HG02571 (cell line): ENCODE measurements around the gene ERC2.

Experiments
- ATAC-seq: cut with Tn5 transposase; IDR thresholded peaks from one replicate; pipeline ENCODE4 v1.9.1; 2021; ENCODE audit warnings: mild to moderate bottlenecking, moderate library complexity; ENCODE audit not compliant: unreplicated experiment

Gene ERC2

GRCh38 chr3:55728461-55729100 lies 739.7 kb downstream of the ERC2 start:
- ATAC-seq, result no peak

DNA sequence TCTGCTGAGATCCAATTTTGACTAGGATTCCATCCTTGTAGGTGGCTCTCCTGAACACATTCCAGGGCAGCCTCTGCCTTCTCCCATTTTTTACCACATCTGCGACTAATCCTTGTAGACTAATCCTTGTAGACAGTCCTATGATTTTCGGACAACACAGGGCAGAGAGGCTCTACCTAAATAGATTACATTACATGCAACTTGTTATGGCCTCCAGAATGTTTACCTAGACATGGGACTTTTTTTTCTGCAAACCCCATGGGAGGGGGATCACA lies 741.8 kb downstream of the ERC2 start:
- no peak for ATAC-seq

DNA sequence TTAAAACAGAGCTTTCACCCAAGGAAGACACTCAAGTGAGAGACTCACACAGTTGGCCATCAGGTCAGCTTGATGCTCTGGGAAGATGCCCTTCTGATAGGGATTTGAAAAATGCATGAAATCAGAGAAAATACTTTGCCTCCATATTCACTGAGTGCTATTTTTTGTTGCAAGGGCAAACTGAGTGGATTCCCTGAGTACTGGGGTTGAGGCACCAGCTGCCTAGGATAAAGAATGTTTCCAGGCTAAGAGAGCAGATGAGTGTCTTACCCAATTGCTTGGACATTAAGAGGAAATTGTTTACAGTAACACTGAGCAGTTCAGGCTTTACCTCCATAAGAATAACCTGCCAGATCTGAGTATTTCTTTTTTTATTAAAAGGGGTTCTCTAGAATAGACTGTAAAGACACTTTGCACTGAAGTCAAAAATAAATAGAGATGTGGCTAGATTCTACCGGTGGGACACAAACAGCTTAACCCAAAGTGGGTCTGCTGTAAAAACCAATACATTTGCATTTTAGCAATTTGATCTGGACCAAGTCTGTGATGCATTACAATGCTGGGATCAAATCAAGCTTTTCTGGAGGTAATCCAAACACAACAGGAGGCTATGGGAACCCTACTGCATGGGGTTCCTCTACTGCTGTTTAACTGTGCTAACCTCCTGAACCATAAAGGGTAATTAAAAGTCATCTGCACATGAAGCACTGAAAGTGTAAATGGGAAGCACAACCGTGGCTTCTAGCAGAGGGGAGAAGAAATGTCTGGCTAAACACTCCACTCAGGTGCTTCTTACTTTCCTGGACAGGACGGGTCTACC lies 742.4 kb downstream of the ERC2 start:
- no peak for ATAC-seq

DNA sequence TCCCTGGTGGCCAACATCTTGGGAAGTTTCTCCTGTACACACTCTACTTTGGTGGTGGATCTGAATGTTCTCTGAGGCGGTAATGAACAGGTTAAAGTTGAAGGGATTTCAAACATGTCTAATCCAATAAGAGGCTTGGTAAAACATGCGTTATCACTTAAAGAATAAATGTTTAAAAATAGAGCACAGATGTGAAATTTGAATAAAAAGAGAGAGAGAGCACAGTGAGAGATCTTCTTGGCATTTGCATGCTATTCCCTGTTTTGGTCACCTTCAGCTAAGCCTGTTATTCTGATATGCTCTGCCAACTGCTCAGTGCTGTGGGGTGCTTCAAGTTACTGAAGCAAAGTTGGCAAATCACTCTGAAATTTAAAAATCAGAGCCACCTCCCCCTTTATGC lies 743.4 kb downstream of the ERC2 start:
- ATAC-seq, result peak; percentile 76

DNA sequence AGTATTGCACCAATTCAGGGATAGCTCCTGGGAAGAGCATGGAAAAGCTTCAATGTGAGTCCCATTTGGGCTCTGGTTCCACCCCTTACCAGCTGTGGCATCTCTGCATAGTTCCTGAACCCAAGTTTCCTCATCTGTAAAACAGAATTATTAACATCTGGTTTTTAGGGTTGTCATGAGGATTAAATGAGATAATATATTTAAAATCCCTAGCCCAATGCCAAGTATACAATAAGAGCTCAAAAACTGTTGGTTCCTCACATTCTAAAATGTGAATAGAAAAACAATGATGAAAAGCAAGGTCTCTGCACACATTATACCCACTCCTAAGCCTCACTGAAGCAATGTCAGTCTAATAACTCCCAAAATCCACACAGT lies 743.9 kb downstream of the ERC2 start:
- ATAC-seq, result no peak

- no peak for ATAC-seq
Measured at GRCh38 chr3:55723653-55724406, 744.4 kb downstream of the ERC2 start.

GRCh38 chr3:55721716-55722484 lies 746.4 kb downstream of the ERC2 start:
- no peak for ATAC-seq

- no peak for ATAC-seq
Measured at GRCh38 chr3:55720614-55721013, 747.7 kb downstream of the ERC2 start.

DNA sequence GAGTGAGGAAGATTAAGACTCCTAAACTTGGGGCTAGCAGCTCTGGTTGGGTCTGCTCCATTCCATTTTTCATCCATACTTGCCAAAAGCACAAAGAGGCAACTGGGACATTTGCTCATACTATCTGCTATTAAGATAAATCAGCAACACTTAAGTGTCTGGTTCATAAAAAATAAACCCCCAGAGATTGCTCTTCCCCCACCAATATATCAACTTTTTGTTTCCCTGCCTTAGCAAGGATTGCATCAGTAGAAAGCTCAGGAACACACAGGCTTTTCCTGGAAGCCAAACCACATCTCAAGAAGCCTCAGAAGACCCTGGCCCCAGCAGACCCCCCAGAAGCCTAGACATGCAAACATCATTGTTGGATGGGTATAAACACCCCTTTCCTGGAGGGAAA lies 748.8 kb downstream of the ERC2 start:
- no peak for ATAC-seq

GRCh38 chr3:55719006-55719405 lies 749.3 kb downstream of the ERC2 start:
- ATAC-seq, result no peak

DNA sequence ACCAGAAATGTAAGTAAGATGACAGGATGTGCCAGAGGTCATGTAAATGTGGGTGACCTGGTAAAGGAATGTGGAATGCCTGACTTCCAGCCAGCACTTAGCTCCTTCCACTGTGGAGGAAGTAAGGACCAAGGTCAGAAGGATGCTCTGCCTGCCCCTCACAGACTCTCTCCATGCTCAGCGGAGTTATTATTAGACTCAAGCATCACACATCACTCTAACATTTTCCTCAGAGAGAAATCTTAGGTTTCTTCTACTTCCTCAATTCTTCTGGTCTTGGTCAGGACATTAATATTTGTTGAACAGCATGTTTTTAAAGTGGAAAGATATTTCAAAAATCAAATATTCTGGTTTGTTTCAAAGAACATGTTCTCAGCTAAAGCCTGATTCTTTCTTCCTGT lies 749.7 kb downstream of the ERC2 start:
- ATAC-seq, result no peak

DNA sequence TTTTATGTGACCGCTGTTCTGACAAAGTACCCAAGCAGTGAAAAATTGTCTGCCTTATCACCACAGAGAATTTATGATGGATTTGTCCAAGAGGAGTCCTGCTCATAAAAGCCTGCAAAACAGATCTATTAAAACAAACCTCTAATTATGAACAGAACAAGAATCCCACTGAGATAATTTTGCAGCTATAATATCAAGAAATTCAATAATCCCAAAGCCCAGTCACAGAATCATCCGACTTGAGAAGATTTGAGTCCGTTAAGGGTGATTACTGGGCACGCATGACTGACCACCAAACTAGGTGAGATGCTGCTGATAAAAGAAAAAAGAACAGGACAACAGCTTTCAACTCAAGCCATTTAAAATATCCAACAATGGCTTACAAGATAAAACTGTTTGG lies 750.2 kb downstream of the ERC2 start:
- ATAC-seq, result no peak

DNA sequence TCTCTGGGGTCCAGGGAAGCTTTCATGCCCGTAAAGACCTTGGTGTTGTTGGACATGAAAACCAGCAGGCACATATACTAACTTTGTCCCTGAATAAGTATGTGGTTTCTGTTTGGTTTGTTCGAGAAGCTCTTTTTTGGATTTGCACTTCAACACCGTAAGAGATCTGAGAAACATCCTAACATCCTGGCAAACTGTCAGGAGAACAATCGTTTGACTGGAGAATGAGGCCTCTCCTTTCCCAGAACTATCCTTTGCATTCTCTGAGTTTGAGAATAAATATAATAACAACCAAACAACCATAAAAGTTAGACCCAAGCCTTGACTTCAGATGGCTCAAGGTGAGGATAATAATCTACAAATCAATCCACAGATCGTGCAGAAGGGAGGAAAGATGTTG lies 750.8 kb downstream of the ERC2 start:
- no peak for ATAC-seq

DNA sequence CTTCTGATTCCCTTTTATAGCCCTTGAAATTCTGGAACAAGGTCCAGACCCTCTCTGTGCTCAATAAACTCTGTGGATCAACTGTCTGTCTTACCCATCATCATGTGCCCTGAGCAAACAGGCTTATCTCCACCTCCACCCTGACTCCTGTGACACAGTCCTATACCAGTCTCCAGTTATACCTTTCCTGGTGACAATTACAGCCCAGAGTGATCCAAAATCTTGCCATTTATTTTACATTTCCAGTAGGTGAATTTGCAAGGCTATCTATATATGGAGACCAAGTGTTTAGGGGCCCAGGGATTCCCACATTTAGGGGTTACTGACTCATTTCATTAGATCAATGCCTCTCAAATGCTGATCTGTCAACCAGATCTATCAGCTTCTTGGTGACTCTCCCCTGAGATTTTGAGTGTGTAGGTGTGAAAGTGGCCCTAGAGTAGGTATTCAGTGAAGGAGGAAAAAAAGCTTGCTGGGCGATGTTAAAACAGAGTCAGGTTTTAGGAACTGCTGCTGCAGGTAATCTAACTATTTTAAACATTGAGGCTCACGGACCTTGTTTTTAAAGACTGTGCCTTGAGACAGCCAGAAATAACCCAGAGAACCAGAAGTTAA lies 751.5 kb downstream of the ERC2 start:
- ATAC-seq, result no peak

DNA sequence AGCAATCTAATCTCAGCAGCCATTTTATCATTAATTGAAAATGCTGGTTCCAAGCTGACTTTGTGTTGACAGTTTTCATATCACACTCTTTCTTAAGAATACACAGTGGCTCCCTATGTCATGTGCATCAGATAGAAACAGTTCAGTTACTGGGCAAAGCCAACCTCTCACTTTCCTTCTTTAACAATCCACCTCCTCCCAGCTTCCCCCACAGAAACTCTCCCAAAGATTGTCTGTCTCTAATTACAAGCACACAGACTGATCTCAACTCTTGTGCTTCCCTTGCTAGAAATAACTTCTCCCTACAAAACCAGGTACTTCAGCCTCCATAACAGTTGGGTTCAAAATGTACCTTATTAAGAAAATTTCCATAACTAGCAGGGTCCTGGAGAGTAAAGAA lies 752.2 kb downstream of the ERC2 start:
- no peak for ATAC-seq

GRCh38 chr3:55714057-55714456 lies 754.2 kb downstream of the ERC2 start:
- no peak for ATAC-seq

DNA sequence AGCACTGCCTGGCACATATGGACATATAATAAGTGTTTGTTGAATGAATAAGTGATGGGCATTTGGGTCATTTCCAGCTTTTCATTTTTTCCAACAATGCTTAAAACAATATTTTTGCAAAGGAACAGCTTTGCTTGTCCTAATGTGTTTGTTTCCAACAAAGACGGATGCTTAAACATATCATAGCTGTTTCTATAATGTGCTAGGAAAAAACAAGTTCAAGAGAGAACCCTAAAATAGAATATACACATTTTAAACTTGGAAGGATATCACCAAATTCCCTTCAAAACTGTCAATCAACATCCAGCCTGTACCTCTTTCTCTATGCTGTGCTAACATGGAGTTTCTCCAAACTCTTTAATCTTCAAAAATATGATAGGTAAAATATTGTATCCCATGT lies 756.6 kb downstream of the ERC2 start:
- ATAC-seq, result no peak

GRCh38 chr3:55709411-55710012 lies 758.8 kb downstream of the ERC2 start:
- ATAC-seq, result no peak

GRCh38 chr3:55708921-55709320 lies 759.3 kb downstream of the ERC2 start:
- ATAC-seq, result no peak

GRCh38 chr3:55708242-55708641 lies 760.0 kb downstream of the ERC2 start:
- ATAC-seq, result no peak

DNA sequence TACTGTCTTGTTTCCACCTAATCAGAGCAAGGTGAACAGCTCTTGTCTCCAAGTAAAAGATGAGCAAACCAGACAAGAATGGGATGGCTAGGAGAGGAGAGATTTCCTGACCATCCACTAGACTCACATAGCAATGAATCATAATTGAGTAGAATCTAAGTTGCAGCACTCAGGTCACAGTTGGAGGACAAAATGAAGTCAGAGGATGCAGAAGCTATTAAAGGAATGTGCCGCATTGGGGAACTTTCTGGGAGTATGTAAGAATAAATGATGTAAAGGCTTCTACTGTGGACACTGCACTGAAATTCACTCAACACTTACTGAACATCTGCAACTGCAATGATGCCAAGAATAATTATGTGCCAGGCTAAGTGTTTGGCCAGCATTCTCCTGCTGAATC lies 763.7 kb downstream of the ERC2 start:
- no peak for ATAC-seq
